ENCODE measurements around the gene SLC49A3.
"Not testable (repeated sequence)": the region's sequence is repeated elsewhere in the genome, so short reads cannot be mapped to it uniquely, and the experiment has no call there.

The SLC49A3 gene

DNA sequence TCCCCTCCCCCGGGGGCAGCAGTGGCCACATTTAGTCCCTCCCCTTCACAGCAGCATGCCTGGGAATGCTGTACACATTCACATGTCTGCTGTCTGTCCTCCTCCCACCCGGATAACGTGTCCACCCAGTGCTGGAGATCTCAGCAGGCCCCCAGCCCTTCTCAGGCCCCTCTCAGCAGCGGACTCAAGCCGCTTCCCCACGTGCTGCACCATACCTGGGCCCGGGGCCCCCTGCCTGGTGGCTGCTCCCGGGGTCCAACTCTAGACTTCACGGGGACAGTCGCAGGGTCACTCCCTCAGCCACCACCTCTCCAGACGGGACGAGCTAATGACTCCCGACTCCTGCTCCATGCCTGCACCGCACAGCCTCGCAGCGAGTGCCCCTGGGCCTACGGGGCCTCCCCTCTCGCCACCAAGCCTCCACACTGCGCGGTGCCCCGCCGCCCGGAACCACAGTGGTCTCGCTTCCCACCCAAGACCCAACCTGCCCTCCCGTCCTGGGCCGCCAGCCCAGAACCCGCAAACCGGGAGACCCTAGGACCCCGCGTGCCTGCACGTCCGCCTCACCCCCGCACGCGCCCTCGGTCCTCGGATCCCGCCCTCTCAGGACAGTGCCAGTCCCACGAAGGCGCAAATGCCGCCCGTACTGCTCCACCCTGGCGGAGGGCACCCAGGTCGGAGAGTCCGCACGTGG lies 15.4 kb upstream of the SLC49A3 start:
- no peak overlapping the region for H3K9ac ChIP-seq (ENCODE audit: low read length in 5 of 5)
- H3K36me3 ChIP-seq (ENCODE audit: control insufficient read depth in 5 of 5, insufficient read depth in 5 of 5, low read length in 5 of 5) = no peaks in the 10 kb centered on the region
- H3K27ac ChIP-seq (ENCODE audit: low read depth, low read length) = no peak overlapping the region
- no peaks in the 10 kb centered on the region for H3K9me3 ChIP-seq (ENCODE audit: control insufficient read depth in 5 of 5, low read length in 5 of 5)
- H3K4me1 ChIP-seq (ENCODE audit: control insufficient read depth in 5 of 5, insufficient read depth in 5 of 5, low read length in 5 of 5) = peaks cover 4 to 49% (median 34%) of the 10 kb centered on the region in 5 donors
- no peak overlapping the region for H3K4me3 ChIP-seq (ENCODE audit: low read depth in 1 of 5, low read length in 5 of 5)
- H3K27me3 ChIP-seq (ENCODE audit: control insufficient read depth in 5 of 5, insufficient read depth in 4 of 5, low read length in 5 of 5) = no peaks in the 10 kb centered on the region

DNA sequence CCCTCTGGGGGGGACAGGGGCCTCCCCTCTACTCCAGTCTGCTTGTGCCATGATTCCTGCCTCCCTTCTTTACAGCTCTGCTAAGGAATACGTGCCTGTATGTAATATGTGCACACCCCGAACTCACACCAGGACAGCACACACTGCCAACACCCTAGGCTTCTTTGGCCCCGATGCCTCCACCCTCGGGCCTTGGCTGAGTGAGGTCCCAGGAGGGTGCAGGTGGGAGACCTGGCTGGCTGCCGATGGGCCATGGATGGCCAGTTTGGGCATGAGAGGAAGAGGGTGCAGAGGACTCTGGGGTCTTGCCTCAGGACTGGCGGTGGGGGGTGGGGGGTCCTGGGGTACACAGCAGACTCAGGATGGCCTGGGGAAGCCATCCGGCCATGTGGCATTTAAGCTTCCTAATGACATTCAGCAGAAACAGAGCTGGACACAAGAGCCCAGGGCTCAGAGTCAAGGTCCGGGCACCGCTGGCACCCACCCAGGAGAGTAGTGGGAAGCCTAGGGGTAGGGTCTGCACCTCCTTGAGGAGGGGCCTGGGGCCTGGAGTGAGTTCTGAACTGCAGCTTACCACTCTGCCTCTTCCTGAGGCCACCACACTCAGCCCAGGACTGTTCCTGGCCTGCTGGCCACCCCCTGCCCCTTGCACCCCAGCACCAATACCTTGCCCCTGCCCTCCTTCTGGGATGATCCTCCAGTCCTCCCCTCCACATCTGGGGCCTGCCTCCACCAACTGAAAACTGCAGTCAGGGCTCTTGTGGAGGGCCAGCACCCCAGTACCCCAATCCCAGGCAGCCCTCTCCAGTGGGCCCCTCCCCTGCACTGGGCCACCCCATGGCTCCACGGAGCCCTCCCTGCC lies 14.6 kb upstream of the SLC49A3 start:
- Histone ChIP-seq H3K4me3 (ENCODE audit: low read depth in 1 of 5, low read length in 5 of 5) (no peak overlapping the region), H3K27ac (ENCODE audit: low read depth, low read length) (no peak overlapping the region), H3K9me3 (ENCODE audit: control insufficient read depth in 5 of 5, low read length in 5 of 5) (no peaks in the 10 kb centered on the region), H3K36me3 (ENCODE audit: control insufficient read depth in 5 of 5, insufficient read depth in 5 of 5, low read length in 5 of 5) (no peaks in the 10 kb centered on the region), H3K9ac (ENCODE audit: low read length in 5 of 5) (no peak overlapping the region), H3K4me1 (ENCODE audit: control insufficient read depth in 5 of 5, insufficient read depth in 5 of 5, low read length in 5 of 5) (peaks cover 4 to 47% (median 29%) of the 10 kb centered on the region in 5 donors), H3K27me3 (ENCODE audit: control insufficient read depth in 5 of 5, insufficient read depth in 4 of 5, low read length in 5 of 5) (no peaks in the 10 kb centered on the region)

DNA sequence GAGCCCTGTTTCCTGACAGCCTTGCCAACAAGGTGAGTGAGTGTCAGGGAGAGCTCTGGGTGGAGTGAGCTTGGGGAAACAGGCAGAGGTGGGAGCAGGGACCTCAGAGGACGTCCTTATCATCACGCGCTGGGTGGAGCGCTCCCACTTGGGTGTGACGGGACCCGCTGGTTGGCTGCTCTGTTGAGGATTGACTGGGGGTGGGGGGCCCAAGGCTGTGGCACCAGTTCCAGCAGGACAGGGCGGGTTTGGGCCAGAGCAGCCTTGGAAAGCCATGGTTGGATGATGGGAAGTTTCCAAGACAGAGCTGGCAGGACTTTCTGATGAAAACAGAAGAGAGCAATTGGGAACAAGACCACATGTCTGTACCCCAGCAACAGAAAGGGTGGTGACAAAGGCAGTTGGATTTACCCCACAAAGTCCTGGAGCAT lies 13.7 kb upstream of the SLC49A3 start:
- no peak overlapping the region for H3K9ac ChIP-seq (ENCODE audit: low read length in 5 of 5)
- no peak overlapping the region for H3K4me3 ChIP-seq (ENCODE audit: low read depth in 1 of 5, low read length in 5 of 5)
- H3K4me1 ChIP-seq (ENCODE audit: control insufficient read depth in 5 of 5, insufficient read depth in 5 of 5, low read length in 5 of 5) = peaks cover 0 to 39% (median 22%) of the 10 kb centered on the region in 5 donors
- H3K36me3 ChIP-seq (ENCODE audit: control insufficient read depth in 5 of 5, insufficient read depth in 5 of 5, low read length in 5 of 5) = no peaks in the 10 kb centered on the region
- H3K9me3 ChIP-seq (ENCODE audit: control insufficient read depth in 5 of 5, low read length in 5 of 5) = no peaks in the 10 kb centered on the region
- H3K27me3 ChIP-seq (ENCODE audit: control insufficient read depth in 5 of 5, insufficient read depth in 4 of 5, low read length in 5 of 5) = no peaks in the 10 kb centered on the region
- H3K27ac ChIP-seq (ENCODE audit: low read depth, low read length) = no peak overlapping the region

DNA sequence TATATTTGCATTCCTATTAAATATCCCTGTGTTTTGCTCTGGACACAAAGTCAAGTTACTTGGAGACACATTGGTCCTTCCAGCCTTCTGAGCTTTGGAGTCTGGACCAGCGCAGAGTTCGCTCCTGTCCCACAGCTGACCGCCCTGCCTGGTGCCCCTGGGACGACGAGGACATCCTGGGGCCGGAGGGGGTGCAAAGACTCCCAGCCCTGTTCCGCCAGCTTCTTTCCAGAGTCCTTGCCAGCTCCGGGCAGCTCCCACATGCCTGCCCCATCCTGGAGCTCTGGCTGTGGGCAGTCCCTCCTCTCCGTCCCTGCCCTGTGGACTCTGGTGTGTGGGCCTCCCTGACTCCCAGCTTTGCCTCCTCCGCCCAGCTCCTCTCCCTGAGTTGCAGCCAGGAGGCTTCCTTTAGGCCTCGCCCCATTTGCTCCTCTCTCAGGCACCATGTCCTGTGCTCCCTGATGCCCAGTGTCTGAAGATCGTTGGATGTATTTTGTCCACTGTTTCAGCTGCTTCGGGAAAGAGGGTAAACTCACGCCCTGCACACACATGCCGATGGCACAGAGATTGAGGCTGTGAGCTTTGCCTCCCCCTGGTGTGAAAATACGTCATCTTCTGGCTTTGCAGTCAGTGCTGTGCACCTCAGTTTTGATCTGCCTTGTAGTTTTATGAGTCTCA lies 11.8 kb upstream of the SLC49A3 start:
- no peak overlapping the region for H3K9ac ChIP-seq (ENCODE audit: low read length in 5 of 5)
- no peaks in the 10 kb centered on the region for H3K9me3 ChIP-seq (ENCODE audit: control insufficient read depth in 5 of 5, low read length in 5 of 5)
- no peaks in the 10 kb centered on the region for H3K27me3 ChIP-seq (ENCODE audit: control insufficient read depth in 5 of 5, insufficient read depth in 4 of 5, low read length in 5 of 5)
- no peak overlapping the region for H3K27ac ChIP-seq (ENCODE audit: low read depth, low read length)
- H3K4me3 ChIP-seq (ENCODE audit: low read depth in 1 of 5, low read length in 5 of 5) = no peak overlapping the region
- H3K36me3 ChIP-seq (ENCODE audit: control insufficient read depth in 5 of 5, insufficient read depth in 5 of 5, low read length in 5 of 5) = no peaks in the 10 kb centered on the region
- H3K4me1 ChIP-seq (ENCODE audit: control insufficient read depth in 5 of 5, insufficient read depth in 5 of 5, low read length in 5 of 5) = peaks cover 0 to 22% (median 12%) of the 10 kb centered on the region in 5 donors

DNA sequence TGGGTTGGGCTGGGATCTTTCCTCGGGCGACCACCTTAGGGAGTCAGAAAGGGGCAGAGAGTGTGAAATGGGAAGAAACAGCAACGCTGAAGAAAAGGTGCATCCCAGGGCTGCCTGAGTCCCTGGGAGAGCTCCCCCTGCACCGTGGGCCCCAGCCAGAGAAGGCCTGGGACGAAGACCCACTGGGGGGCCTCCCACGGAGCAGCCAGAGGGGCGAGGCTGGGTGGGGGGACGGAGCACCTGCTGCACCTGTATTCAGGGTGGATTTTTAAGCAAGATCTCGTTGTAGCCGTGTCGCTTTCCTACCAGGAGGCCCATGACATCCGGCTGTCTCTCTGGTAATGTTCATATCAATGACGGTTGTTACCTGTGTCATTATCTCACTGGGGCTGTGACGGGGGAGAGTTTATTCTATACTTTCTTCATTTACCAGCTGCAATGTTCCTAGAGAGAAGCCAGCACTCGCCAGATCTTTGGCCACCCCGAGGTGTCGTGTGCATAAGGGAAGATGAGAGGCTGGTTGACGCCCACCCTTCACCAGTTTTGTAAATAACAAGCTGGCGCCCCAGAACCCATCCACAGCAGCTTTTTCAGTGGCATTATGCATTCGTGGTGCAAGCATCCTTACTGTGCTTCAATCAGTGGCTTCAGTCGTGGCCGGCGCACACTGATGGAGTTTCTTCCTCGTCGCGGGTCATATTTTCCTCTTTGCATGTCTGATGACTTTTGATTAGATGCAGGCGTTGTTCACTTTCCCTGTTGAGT lies 11.0 kb upstream of the SLC49A3 start:
- Histone ChIP-seq H3K27me3 (ENCODE audit: control insufficient read depth in 5 of 5, insufficient read depth in 4 of 5, low read length in 5 of 5) (peaks cover 0 to 6% (median 0%) of the 10 kb centered on the region in 5 donors), H3K9me3 (ENCODE audit: control insufficient read depth in 5 of 5, low read length in 5 of 5) (no peaks in the 10 kb centered on the region), H3K36me3 (ENCODE audit: control insufficient read depth in 5 of 5, insufficient read depth in 5 of 5, low read length in 5 of 5) (no peaks in the 10 kb centered on the region), H3K4me1 (ENCODE audit: control insufficient read depth in 5 of 5, insufficient read depth in 5 of 5, low read length in 5 of 5) (peaks cover 0 to 18% (median 8%) of the 10 kb centered on the region in 5 donors), H3K4me3 (ENCODE audit: low read depth in 1 of 5, low read length in 5 of 5) (no peak overlapping the region), H3K9ac (ENCODE audit: low read length in 5 of 5) (no peak overlapping the region), H3K27ac (ENCODE audit: low read depth, low read length) (no peak overlapping the region)

DNA sequence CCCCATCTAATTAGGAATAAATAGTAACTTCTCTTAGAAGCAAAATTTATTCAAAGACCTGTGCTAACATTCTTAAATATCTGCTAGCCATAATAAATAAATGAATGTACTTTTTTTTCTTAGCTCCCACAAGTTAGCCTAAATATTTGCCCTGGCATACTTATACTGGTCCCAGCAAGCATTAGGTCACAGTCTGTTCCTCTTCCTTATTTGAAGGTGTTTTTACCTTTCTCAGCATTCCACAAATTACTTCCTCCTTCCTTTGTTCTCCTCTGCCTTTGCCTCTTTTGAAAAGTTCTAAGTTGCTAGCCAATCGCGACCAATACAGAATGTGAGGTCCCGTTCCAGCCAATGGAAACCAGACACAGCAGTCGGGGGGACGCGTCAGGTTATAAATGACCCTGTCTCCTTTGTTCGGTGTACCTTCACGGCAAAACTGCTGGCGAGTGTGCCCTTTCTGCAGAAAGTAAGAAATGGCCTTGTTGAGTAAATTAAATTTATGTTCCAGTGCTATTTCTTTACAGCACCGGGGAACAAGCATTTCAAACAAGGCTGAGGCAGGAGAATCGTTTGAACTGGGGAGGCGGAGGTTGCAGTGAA lies 5.5 kb upstream of the SLC49A3 start:
- not testable (repeated sequence) for H3K9me3 ChIP-seq (ENCODE audit: control insufficient read depth in 5 of 5, low read length in 5 of 5); H3K27ac ChIP-seq (ENCODE audit: low read depth, low read length); H3K36me3 ChIP-seq (ENCODE audit: control insufficient read depth in 5 of 5, insufficient read depth in 5 of 5, low read length in 5 of 5); H3K27me3 ChIP-seq (ENCODE audit: control insufficient read depth in 5 of 5, insufficient read depth in 4 of 5, low read length in 5 of 5); H3K9ac ChIP-seq (ENCODE audit: low read length in 5 of 5); H3K4me3 ChIP-seq (ENCODE audit: low read depth in 1 of 5, low read length in 5 of 5)
- peaks cover 0 to 11% (median 7%) of the 10 kb centered on the region in 5 donors for H3K4me1 ChIP-seq (ENCODE audit: control insufficient read depth in 5 of 5, insufficient read depth in 5 of 5, low read length in 5 of 5)

DNA sequence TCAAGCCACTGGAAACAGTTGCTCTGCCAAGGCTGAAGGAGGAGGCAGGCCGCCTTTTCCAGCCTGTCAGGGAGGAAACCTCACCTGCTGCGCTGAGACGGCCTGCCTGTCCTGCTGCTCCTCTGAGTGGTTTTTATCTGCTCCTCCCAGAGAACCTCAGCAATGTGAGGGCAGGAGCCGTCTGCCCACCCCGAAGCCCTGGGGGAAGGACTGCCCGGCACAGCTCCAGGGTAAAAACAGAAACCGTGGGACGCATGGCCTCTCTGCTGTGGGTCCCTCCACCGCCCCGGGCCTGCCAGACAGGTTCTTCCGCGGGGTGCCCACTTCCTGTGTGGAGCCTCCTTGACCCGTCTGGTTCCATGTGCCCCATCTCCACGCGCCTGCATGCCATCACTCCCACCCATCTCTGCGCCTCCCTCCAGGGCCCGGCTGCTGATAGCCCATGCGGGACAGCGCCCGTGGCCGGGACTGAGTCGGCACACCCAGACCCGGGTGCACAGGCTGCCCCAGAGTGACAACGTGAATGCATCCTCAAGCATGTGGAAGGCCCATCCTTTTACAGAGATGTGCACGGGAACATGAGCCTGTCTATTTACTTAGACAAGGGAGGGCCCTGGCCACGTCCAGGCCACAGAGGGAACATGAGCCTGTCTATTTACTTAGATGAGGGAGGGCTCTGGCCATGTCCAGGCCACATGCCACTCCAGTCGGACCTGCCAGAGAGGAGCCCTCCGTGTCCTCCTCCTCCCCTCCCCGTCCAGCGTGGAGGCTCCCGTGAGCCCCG lies 4.0 kb upstream of the SLC49A3 start:
- peaks cover 0 to 8% (median 4%) of the 10 kb centered on the region in 5 donors for H3K27me3 ChIP-seq (ENCODE audit: control insufficient read depth in 5 of 5, insufficient read depth in 4 of 5, low read length in 5 of 5)
- no peak overlapping the region for H3K4me3 ChIP-seq (ENCODE audit: low read depth in 1 of 5, low read length in 5 of 5)
- no peak overlapping the region for H3K9ac ChIP-seq (ENCODE audit: low read length in 5 of 5)
- no peaks in the 10 kb centered on the region for H3K36me3 ChIP-seq (ENCODE audit: control insufficient read depth in 5 of 5, insufficient read depth in 5 of 5, low read length in 5 of 5)
- no peak overlapping the region for H3K27ac ChIP-seq (ENCODE audit: low read depth, low read length)
- peaks cover under 1 to 19% (median 18%) of the 10 kb centered on the region in 5 donors for H3K4me1 ChIP-seq (ENCODE audit: control insufficient read depth in 5 of 5, insufficient read depth in 5 of 5, low read length in 5 of 5)
- H3K9me3 ChIP-seq (ENCODE audit: control insufficient read depth in 5 of 5, low read length in 5 of 5) = no peaks in the 10 kb centered on the region

DNA sequence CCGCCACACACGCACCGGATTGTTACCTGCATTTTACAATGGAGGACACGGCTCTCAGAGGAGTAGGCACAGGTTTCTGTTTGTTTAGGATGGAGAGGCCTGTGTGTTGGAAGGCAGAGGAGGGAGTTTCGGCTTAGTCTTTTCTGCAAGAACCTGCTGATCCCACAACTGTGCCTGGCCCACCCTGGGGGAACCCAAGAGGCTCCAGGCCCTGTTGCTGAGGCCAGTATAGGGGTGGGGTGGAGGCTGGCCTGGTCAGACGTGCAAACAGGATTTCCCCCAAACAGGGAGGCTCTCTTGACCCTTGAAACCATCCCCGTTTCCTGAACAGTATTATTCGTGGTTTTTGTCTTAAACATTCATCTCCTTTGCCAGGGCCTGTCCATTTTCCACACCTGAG lies 772 bp upstream of the SLC49A3 start:
- H3K9ac ChIP-seq (ENCODE audit: low read length in 5 of 5) = peak overlapping the region in 4 of 5 donors; percentile 57 to 84 (median 82)
- H3K4me1 ChIP-seq (ENCODE audit: control insufficient read depth in 5 of 5, insufficient read depth in 5 of 5, low read length in 5 of 5) = peaks cover 6 to 38% (median 34%) of the 10 kb centered on the region in 5 donors
- H3K27ac ChIP-seq (ENCODE audit: low read depth, low read length) = peak overlapping the region; percentile 92
- H3K36me3 ChIP-seq (ENCODE audit: control insufficient read depth in 5 of 5, insufficient read depth in 5 of 5, low read length in 5 of 5) = peaks cover 0 to 9% (median 3%) of the 10 kb centered on the region in 5 donors
- peak overlapping the region; percentile 68 to 82 (median 75) for H3K4me3 ChIP-seq (ENCODE audit: low read depth in 1 of 5, low read length in 5 of 5)
- H3K9me3 ChIP-seq (ENCODE audit: control insufficient read depth in 5 of 5, low read length in 5 of 5) = no peaks in the 10 kb centered on the region
- H3K27me3 ChIP-seq (ENCODE audit: control insufficient read depth in 5 of 5, insufficient read depth in 4 of 5, low read length in 5 of 5) = peaks cover 0 to 5% (median 3%) of the 10 kb centered on the region in 5 donors
